Stimulated activated naive B cell treated with anti-CD40 and anti-IgM and Interleukin-4, amounts not matched to agents 10 μg/mL and 1 μg/mL and 100 μg/mL, for 72 hours (primary cell): ENCODE data around the gene EBF3.

ENCODE experiments used
- ATAC-seq, 2 donors: fragments of 150-1000 bp; cut with Tn5 transposase; replicated peaks; 2 replicates each; pipeline ENCODE4 v1.10.0; 2021; ENCODE audit warnings: moderate library complexity in 1 of 2
- DNase-seq: peaks from one replicate; pipeline ENCODE4 v3.0.0; 2021
- H3K27ac Mint-ChIP-seq: one replicate; pipeline ENCODE4 v1.8.0; 2022; ENCODE audit warnings: mild to moderate bottlenecking, mixed read lengths
- H3K27me3 Mint-ChIP-seq, 2 donors: one replicate each; pipeline ENCODE4 v1.8.0; 2022; ENCODE audit warnings: mixed read lengths in 2 of 2
- H3K36me3 Mint-ChIP-seq, 2 donors: one replicate each; pipeline ENCODE4 v1.8.0; 2022; ENCODE audit warnings: mixed read lengths in 2 of 2, mild to moderate bottlenecking in 1 of 2
- H3K4me1 Mint-ChIP-seq, 2 donors: one replicate each; pipeline ENCODE4 v1.8.0; 2022; ENCODE audit warnings: mixed read lengths in 2 of 2, mild to moderate bottlenecking in 1 of 2
- H3K4me3 Mint-ChIP-seq, 2 donors: one replicate each; pipeline ENCODE4 v1.8.0; 2022; ENCODE audit warnings: mild to moderate bottlenecking in 2 of 2, mixed read lengths in 2 of 2, moderate library complexity in 1 of 2
- H3K9me3 Mint-ChIP-seq, 2 donors: one replicate each; pipeline ENCODE4 v1.8.0; 2022; ENCODE audit warnings: mixed read lengths in 2 of 2, mild to moderate bottlenecking in 1 of 2

EBF3 gene

DNA sequence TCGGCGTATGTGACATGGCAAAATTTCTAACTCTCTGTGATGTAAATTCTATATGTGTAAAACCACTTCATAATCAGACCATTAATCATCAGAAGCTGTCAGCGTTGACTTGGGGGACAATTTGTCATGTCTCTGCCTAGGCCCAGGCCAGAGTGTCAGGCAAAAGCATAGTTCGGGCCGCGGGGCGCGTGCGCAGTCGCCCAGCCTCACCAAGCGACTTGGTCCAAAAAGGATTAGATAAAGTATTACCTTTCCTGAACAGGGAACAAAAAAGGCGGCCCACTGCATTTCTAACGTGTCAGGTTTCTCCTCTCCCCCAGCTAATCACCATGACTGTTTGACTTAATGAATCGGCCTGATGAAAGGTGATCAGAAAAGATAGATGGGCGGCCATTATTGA lies 114.2 kb downstream of the EBF3 start:
- peaks cover 0 to 5% of the 10 kb centered on the region in 2 donors for H3K27me3 Mint-ChIP-seq
- H3K27ac Mint-ChIP-seq = no peak overlapping the region
- no peaks in the 10 kb centered on the region for H3K36me3 Mint-ChIP-seq
- no peaks in the 10 kb centered on the region for H3K9me3 Mint-ChIP-seq
- H3K4me3 Mint-ChIP-seq = no peak overlapping the region
- no peak for DNase-seq
- ATAC-seq = no peak
- H3K4me1 Mint-ChIP-seq = no peaks in the 10 kb centered on the region

DNA sequence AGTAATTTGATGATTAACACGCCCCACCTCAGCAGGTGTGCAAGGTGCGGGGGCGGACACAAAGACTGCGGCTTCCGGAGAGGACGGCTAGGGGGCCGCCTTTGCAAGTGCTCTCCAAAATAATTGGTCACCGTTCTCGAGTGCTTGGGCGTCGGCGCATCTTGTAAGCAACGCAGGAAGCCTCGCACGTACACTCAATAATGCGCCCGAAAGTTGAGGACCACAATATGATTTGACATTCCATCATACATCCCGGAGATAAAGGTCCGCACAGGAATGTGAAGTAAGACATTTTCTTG lies 114.7 kb downstream of the EBF3 start:
- DNase-seq = no peak
- no peaks in the 10 kb centered on the region for H3K9me3 Mint-ChIP-seq
- H3K4me1 Mint-ChIP-seq = no peaks in the 10 kb centered on the region
- no peak for ATAC-seq
- H3K36me3 Mint-ChIP-seq = no peaks in the 10 kb centered on the region
- no peak overlapping the region for H3K4me3 Mint-ChIP-seq
- H3K27ac Mint-ChIP-seq = no peak overlapping the region
- peaks cover 0 to 5% of the 10 kb centered on the region in 2 donors for H3K27me3 Mint-ChIP-seq

DNA sequence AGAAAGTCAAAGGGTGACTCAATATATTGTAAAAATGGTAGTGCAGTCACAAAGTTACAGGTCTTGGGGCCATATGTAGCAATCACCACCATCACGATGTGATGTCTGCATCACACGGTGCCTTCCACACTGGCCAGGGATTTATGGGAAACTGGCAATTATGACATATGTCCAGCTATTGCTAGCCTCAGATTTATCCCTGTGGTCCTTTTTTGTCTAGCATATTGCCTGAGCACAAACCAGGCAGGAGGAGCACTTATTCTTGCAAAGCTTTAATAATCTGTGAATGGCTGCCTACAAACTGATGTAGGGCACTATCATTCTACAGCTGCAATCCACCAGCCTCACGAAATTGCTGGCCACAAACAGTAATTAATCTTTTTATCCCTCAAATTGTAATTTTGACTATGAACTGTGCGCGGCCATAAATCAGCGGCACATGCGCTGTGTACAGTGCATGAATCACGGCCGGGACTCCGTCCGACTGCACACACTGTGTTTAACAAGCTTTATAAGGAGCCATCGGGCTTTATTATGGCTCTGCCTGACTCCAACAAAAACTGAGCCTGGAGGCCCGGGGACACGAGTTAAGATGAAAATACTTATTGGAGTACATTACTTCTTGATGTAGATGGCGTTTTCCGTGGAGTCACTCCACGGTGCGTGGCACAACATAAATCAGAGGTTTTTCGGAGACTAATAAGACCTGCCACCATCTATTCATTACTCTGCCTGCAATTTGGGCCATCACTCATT lies 115.2 kb downstream of the EBF3 start:
- Mint-ChIP-seq H3K27me3 (peaks cover 0 to 5% of the 10 kb centered on the region in 2 donors), H3K9me3 (no peaks in the 10 kb centered on the region), H3K4me1 (no peaks in the 10 kb centered on the region), H3K27ac (no peak overlapping the region), H3K4me3 (no peak overlapping the region), H3K36me3 (no peaks in the 10 kb centered on the region)
- DNase-seq (no peak), ATAC-seq (no peak)

DNA sequence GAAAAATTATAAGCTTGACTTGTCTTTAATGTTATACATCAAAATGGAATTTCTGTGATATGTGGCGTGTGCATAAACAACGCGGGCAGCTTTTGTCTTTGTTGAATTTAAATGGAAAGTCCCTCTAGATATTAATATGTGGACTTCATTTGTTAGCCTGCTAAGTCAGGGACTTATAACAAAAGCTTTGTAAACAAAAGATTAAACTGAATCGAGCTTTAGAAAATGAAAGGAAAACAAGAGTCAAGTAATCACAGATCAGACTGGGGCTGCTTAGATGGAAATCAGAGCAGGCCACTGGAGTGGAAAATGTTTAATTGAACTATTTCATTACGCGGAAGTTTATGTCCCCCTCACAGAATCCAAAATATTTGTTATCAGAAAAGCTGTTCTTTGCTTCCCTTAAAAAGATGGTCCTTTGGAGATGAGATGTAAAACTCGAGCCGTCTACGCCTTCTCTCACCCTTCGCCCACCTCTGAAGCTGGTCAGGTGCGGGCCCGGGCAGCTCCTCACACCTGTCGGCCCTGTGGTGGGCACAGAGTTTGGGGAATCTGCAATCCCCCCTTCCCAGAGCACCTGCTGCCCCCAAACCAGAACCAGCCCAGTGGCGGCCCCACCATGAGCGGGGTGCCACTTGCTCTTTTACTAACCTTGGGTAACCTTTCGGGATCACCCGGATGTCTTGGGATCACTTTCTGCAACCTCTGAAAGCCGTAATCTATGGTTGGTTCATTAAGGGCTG lies 116.2 kb downstream of the EBF3 start:
- ATAC-seq (no peak), DNase-seq (no peak)
- no peaks in the 10 kb centered on the region for H3K36me3 Mint-ChIP-seq
- no peaks in the 10 kb centered on the region for H3K4me1 Mint-ChIP-seq
- no peaks in the 10 kb centered on the region for H3K9me3 Mint-ChIP-seq
- no peak overlapping the region for H3K27ac Mint-ChIP-seq
- H3K27me3 Mint-ChIP-seq = peaks cover 0 to 5% of the 10 kb centered on the region in 2 donors
- H3K4me3 Mint-ChIP-seq = no peak overlapping the region

DNA sequence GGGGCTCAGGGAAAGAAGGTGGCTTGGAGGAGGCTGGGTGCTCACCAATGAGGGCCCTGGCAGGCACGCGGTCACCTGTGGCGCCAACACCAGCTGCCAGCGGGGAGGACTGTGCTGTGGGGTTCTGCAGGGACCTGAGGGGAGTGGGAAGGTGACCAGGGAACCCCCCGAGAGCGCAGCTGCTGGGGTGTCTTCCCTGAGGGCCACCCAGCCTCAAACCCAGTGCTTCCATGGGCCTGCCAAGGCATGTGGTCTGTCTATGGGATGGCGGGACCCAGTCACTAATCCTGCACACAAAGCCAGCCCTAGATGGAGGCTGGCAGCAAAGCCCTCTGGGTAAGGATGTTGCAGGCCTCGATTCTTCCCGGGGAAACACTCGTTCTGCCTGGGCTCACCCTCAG lies 117.1 kb downstream of the EBF3 start:
- ATAC-seq (no peak), DNase-seq (no peak)
- no peaks in the 10 kb centered on the region for H3K9me3 Mint-ChIP-seq
- H3K27ac Mint-ChIP-seq = no peak overlapping the region
- H3K27me3 Mint-ChIP-seq = peaks cover 0 to 5% of the 10 kb centered on the region in 2 donors
- no peaks in the 10 kb centered on the region for H3K36me3 Mint-ChIP-seq
- H3K4me1 Mint-ChIP-seq = no peaks in the 10 kb centered on the region
- no peak overlapping the region for H3K4me3 Mint-ChIP-seq

DNA sequence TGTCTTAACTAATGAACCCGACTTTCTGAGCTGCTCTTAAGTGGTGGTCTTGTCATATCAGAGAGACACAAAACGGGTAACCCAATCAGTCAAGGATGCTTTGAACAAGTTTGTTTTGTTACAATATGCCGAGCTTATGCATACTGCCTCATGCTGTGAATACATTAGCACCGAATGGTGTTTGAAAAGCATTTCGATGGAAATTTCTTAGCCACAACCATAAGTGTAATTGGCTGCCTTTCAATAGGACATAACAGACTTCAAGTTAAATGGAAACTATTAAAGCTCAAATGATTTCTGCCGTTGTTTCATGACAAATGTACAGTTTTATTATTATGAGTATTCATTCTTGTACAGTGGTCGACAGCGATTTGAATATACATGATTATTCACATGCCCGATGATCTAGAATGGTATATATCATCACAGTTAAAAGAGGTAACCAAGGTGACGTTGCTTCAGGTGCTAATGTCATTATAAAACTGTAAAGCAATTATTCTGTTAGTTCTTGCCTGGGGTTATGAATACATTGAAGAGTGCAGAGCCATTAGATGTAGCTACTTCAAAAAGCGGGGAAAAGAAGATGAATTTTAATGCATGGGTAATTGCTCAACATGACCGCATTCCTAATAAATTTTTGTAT lies 118.8 kb downstream of the EBF3 start:
- Mint-ChIP-seq H3K27me3 (no peaks in the 10 kb centered on the region), H3K27ac (no peak overlapping the region), H3K4me3 (no peak overlapping the region), H3K36me3 (no peaks in the 10 kb centered on the region), H3K4me1 (no peaks in the 10 kb centered on the region), H3K9me3 (no peaks in the 10 kb centered on the region)
- ATAC-seq (no peak), DNase-seq (no peak)

DNA sequence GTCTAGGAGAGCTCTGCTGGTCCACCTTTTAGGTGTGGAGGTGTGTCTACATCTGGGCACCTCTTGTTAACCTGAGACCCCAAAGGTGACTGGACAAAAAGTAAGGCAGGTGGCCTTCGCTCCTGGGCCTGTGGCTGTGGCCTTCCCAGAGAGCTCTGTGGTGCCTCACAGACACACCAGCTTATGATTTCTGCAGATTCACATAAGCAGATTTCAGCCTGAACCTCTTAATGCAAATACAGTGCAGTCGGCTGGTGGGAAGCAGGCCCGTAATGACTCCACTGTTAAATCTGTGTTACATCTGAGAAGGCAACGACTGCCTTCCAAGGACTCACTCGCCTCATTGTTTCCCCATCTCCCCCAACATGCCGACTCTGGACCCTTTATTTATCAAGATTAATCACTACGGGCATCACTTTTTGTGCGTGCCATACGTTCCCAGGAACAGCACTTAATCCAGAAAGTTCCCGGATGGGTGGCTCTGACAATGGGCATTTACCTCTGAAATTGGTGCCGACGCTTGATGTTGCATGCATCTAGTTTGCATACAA lies 119.8 kb downstream of the EBF3 start:
- Mint-ChIP-seq H3K4me1 (no peaks in the 10 kb centered on the region), H3K36me3 (no peaks in the 10 kb centered on the region), H3K27ac (no peak overlapping the region), H3K4me3 (no peak overlapping the region), H3K9me3 (no peaks in the 10 kb centered on the region), H3K27me3 (no peaks in the 10 kb centered on the region)
- ATAC-seq = no peak
- no peak for DNase-seq

DNA sequence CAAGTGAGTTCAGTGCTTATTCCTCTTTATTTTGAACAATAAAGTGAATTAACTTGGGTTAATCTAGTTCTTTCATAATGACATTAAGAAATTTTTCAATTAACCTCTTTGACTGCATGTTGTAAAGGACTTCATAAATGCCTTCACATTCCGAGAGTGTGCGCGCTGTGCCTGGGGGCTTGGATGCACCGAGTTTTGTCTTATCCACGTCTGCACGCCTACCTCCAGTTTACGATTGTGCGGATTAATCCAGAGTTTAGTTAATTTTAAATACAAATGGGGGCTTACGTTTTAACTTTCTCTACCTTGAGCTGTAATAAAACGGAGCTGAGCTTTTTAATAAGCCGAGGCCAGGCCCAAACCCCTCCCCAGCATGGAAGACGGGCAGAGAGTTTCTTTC lies 120.4 kb downstream of the EBF3 start:
- no peaks in the 10 kb centered on the region for H3K27me3 Mint-ChIP-seq
- H3K27ac Mint-ChIP-seq = no peak overlapping the region
- DNase-seq (no peak), ATAC-seq (no peak)
- H3K9me3 Mint-ChIP-seq = no peaks in the 10 kb centered on the region
- no peaks in the 10 kb centered on the region for H3K4me1 Mint-ChIP-seq
- no peaks in the 10 kb centered on the region for H3K36me3 Mint-ChIP-seq
- H3K4me3 Mint-ChIP-seq = no peak overlapping the region

DNA sequence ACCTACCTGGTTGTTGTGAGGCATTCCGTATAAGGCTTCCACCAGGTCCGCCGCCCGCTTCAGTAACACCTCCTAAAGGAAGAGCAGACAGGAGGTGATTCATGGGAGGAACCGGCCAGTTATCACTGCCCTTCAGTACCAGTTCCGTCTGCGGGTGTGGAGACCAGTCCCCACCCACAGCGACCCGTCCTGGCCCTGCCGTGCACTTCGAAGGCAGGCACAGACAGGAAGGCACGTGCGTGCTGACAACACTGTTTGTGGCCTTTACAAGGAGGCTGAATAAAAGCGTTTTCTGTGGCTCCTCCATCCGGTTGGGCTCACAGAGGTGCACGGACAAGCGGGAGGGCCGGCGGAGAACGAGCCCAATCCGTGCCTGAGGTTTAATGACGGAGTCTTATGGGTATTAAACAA lies 120.9 kb downstream of the EBF3 start:
- no peaks in the 10 kb centered on the region for H3K27me3 Mint-ChIP-seq
- no peaks in the 10 kb centered on the region for H3K4me1 Mint-ChIP-seq
- ATAC-seq = no peak
- H3K4me3 Mint-ChIP-seq = no peak overlapping the region
- DNase-seq = no peak
- no peak overlapping the region for H3K27ac Mint-ChIP-seq
- H3K36me3 Mint-ChIP-seq = no peaks in the 10 kb centered on the region
- no peaks in the 10 kb centered on the region for H3K9me3 Mint-ChIP-seq

DNA sequence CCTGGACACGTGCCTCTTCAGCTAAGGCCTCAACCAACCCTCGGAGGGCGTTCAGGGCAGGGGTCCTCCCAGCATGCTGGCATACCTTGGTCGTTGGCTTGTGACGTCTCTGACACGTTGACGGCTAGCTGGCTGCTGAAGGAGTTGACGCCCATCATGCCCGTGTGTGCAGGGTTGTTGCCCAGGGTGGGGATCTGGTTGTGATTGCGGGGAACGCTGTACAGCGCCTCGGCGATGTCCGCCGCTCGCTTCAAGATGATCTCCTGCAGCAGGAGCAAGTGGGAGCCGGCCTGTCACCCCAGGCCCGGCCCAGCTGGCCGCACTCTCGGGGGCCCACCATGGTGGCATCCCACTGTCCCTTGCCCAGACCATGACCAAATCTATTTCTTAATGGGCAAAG lies 122.0 kb downstream of the EBF3 start:
- H3K36me3 Mint-ChIP-seq = no peaks in the 10 kb centered on the region
- H3K27ac Mint-ChIP-seq = no peak overlapping the region
- H3K9me3 Mint-ChIP-seq = no peaks in the 10 kb centered on the region
- ATAC-seq (no peak), DNase-seq (no peak)
- no peak overlapping the region for H3K4me3 Mint-ChIP-seq
- H3K27me3 Mint-ChIP-seq = no peaks in the 10 kb centered on the region
- H3K4me1 Mint-ChIP-seq = no peaks in the 10 kb centered on the region

DNA sequence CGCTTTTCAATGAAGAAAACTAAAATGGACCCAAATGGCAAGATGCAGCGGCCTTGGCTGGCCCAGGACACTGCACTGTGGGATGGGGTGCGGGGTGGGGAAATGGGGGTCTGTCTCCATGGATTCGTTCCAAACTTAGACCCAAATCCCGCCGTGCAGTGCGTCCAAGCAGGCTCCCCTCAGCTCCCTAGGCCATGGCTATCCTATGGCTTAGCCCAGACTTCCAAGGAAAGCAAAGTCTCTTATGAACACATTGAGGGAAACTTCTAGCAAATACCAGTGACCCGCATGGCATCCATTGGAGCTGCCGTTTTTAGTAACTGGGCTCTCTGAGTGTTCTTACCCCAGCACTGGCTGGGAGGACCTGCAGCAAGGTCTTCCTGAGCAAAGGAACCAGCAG lies 122.5 kb downstream of the EBF3 start:
- Mint-ChIP-seq H3K4me1 (no peaks in the 10 kb centered on the region), H3K9me3 (no peaks in the 10 kb centered on the region), H3K27ac (no peak overlapping the region), H3K4me3 (no peak overlapping the region), H3K36me3 (no peaks in the 10 kb centered on the region), H3K27me3 (no peaks in the 10 kb centered on the region)
- ATAC-seq (no peak), DNase-seq (no peak)

DNA sequence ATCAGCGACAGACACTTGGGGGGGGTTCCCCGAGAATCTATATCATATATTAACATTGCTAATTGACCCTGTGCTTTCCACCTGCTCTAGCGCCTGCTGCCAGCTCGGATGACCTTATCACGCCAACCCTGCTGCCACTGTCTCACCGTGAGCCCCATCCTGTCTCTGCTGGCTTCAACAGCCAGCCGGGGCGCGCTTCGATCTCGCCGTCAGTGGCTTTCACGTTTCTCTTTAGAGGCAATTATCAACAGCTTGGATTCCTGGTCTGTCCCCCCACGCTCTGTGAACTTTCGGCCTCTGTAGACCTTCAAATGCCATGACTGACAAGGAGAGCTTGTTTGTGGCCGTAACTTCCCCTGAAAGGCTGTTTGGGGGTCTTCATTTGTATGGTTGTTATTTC lies 123.0 kb downstream of the EBF3 start:
- H3K4me3 Mint-ChIP-seq = no peak overlapping the region
- no peak for ATAC-seq
- no peaks in the 10 kb centered on the region for H3K4me1 Mint-ChIP-seq
- H3K27ac Mint-ChIP-seq = no peak overlapping the region
- H3K27me3 Mint-ChIP-seq = no peaks in the 10 kb centered on the region
- H3K36me3 Mint-ChIP-seq = no peaks in the 10 kb centered on the region
- no peaks in the 10 kb centered on the region for H3K9me3 Mint-ChIP-seq
- no peak for DNase-seq

DNA sequence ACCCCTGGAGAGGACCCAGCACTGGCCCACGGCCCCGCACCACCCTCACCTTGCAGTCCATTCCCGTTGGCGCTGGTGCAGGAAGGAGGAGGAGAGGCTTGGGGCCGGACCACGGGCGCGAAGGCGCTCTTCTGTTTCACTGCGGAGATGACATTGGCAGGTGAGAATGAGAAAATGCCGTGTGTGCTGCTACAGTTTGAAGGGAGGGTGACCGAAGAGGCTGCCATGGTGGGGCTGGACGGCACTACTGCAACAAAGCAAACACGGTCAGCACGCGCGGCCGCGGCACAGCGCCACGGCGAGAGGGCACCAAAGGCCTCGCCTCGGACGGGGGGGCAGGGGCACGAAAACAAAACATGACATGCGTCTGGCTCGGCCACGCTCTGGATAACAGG lies 123.9 kb downstream of the EBF3 start:
- Mint-ChIP-seq H3K27me3 (no peaks in the 10 kb centered on the region), H3K27ac (no peak overlapping the region), H3K4me1 (no peaks in the 10 kb centered on the region), H3K4me3 (no peak overlapping the region), H3K36me3 (no peaks in the 10 kb centered on the region), H3K9me3 (no peaks in the 10 kb centered on the region)
- DNase-seq = no peak
- ATAC-seq = no peak

DNA sequence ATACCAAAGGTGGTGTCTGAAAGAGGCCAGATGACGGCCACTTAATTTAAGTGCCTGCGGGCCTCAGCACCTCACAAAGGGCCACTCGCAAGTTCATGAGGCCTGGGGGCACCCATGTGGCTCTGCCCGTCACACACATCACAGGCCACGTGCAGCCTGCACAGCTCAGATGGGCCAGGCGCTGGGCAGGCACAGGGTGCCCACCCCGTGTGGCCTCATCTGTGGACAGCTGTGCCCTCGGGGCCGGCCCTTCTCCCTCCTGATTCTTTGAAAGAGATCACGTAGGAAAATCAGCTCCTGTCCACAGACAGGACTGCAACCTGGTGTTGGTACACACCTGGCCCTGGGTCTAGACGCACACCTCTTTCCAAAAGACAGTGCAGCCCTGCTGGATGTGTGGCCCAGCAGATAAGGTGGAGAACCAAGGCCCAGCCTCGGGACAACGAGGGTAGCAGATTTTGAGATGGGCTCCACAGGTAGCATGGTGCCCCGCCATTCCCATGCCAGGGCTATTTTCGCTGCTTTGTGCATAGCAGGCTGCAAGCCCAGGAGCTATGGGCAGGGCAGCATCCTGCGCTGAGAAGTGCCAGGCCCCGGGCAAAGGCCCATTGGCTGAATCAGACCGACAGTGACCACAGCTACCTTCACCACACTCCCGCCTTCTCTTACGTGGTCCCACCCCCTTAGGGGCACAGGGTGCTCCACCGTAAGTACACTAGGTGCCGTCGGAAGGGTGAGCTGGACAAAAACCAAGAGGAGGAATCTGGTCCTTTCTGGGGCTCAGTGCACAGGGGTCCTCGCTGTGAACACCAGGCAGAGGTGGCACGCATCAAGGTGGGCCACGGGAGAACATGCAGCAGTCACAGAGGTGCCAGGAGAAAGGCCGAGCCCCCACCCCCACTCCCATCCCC lies 124.5 kb downstream of the EBF3 start:
- Mint-ChIP-seq H3K4me3 (no peak overlapping the region), H3K9me3 (no peaks in the 10 kb centered on the region), H3K4me1 (no peaks in the 10 kb centered on the region), H3K27me3 (no peaks in the 10 kb centered on the region), H3K36me3 (no peaks in the 10 kb centered on the region), H3K27ac (no peak overlapping the region)
- no peak for ATAC-seq
- DNase-seq = no peak
